LNCaP clone FGC (cell line): ENCODE measurements around the gene LGALS9.

Source experiments
- DNase-seq: peaks from one replicate; pipeline ENCODE4 v3.0.0-alpha.2; 2011; ENCODE audit warnings: low read depth
- H3K4me3 ChIP-seq: 2 replicates; pipeline ENCODE4 v1.5.1; 2011; ENCODE audit warnings: mild to moderate bottlenecking, low read depth, low read length, control low read depth
- CTCF ChIP-seq: IDR thresholded peaks from 2 replicates; pipeline ENCODE4 v1.5.1; 2012; ENCODE audit warnings: mild to moderate bottlenecking; ENCODE audit not compliant: control insufficient read depth, insufficient read depth; ENCODE audit errors: extremely low read depth

Gene LGALS9

DNA sequence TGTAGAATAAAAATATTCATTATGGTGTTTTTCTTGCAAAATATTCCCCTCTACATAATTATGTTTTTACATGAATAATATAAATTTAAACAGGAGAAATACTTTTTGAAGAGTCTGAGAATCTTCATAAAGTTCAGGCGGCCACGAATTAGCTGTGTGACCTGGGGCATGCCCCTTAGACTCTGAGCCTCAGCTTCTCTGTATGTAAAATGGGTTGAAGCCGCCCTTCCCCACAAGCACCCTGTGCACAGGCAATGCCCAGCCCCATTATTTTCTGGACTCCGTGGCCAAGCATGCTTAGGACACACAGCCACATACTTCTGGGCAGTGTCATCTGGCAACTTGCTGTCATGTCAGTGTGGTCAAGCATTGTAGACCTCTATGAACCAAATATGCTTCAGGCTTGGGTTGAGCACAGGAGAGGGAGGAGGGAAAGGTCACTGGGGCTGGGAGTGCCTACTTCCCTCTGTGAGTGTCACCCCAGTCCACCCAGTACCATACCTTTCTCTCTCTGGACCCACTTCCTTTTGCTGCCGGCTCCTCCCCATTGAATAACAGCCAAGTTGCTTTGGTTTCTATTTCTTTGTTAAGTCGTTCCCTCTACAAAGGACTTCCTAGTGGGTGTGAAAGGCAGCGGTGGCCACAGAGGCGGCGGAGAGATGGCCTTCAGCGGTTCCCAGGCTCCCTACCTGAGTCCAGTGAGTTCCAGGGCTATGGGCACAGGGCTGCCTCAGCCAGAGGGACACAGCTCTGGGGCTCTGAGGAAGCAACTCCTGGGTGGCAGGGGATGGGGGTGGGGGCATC is at the start of gene LGALS9:
Gene LGALS9, plus strand, starts transcription at position 582 of the 804 bp plus-strand sequence. Its CDS starts 78 bp downstream, at position 660.
- TF ChIP-seq CTCF: no peak
- DNase-seq: no peak
- H3K4me3 ChIP-seq: no peak within 1 kb of the TSS

- no peak for TF ChIP-seq CTCF
- no peak overlapping the region for H3K4me3 ChIP-seq
- no peak for DNase-seq
Observed at GRCh38 chr17:27582696-27583095, 48.3 kb upstream of the LGALS9 start.

DNA sequence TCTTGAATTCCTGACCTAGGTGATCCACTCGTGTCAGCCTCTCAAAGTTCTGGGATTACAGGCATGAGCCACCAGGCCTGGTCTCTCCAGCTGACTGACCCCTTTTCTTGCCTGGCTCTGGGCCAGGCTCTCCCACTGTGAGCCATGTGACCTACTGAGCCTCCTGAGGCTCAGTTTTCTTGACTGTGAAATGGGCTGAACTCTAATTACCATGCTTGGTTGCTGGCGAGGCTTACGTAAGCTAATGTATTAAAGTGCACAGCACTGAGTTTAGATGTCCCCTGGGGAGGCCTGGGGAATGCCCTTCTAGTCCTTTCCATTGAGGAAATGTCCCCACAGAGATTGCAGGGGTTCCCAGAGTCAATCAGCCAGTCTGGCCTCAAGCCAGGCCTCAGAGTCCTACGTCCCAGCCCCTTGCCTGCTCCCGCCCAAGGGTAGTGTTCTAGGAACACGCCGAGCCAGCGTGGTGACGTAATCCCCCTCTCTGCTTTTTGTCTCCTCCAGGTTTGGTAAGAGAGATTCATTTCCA is 45.8 kb upstream of the LGALS9 start:
- no peak for TF ChIP-seq CTCF
- H3K4me3 ChIP-seq: no peak overlapping the region
- no peak for DNase-seq

DNA sequence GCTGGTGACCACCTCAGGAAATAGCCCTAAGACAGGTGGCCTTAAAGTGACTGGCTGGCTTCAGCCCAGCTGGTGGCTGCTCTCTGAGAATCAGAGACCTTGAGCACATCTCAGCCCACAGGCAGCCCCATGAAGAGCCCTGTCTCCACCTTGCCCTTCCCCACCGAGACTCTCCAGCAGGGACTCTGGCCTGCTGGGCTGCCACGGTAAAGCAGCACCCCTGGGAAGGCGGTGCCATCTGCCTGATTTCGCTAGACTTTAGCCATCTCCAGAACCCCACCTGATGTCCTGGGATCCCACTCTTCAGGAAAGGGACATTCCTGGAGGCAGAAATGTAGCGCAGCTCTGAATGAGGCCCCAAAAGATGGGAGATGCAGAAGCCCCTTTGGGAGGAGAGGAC is 45.2 kb upstream of the LGALS9 start:
- no peak overlapping the region for H3K4me3 ChIP-seq
- DNase-seq: no peak
- no peak for TF ChIP-seq CTCF

GRCh38 chr17:27586203-27586721 is 44.7 kb upstream of the LGALS9 start:
- no peak for DNase-seq
- no peak for TF ChIP-seq CTCF
- no peak overlapping the region for H3K4me3 ChIP-seq

DNA sequence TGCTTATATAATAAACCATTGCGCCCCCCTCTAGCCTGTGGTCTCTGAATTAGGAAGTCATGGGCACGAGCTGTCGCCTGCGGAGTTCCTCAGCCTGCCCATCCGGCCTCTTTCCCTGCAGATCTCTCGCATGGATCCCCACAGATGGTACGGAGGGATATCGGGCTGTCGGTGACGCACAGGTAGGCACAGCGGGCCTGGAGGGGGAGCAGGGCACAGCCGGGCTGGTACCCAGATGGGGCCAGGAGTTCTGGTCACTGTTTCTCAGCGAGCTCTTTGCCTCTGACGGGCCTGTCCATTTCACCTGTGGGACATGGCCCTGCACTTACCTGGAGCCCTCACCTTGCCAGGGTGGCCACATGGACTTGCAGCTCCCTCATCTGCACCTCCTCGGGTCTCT is 42.6 kb upstream of the LGALS9 start:
- no peak for TF ChIP-seq CTCF
- no peak for DNase-seq
- no peak overlapping the region for H3K4me3 ChIP-seq
